GM12864 (cell line): ENCODE measurements around the gene GID4.

Experiments
- DNase-seq: peaks from one replicate; pipeline ENCODE4 v3.0.0-alpha.2; 2011; ENCODE audit warnings: low read depth
- H3K4me3 ChIP-seq: 2 replicates; pipeline ENCODE4 v1.5.1; 2011; ENCODE audit warnings: mild to moderate bottlenecking, low read depth, low read length, control low read depth
- TF ChIP-seq, protein P1 (sequence below): IDR thresholded peaks from 2 replicates; pipeline ENCODE4 v1.5.1; 2011; ENCODE audit warnings: low read depth, mild to moderate bottlenecking, moderate library complexity, low read length, control low read depth, inconsistent platforms; ENCODE audit errors: missing control alignments

Gene GID4

DNA sequence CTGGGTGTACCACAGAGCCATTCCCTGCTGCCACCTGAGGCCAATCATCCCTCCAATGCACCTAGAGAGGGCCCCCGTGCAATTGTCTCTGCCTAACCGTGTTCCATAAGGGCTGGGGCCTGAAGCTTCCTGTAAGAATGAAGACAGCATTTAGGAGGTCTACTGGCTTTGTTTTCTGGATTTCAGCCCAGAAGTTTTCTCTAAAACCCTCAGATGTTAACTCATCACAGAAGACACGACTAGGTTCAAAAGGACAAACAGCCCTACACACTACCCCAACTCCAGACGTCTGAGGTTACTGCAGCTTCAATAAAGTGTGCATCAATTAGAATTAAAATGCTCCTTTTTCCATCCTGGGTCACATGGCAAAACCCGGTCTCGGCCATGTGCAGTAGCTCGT is 37.7 kb downstream of the GID4 start:
- no peak overlapping the region for H3K4me3 ChIP-seq
- TF ChIP-seq, protein P1, sequence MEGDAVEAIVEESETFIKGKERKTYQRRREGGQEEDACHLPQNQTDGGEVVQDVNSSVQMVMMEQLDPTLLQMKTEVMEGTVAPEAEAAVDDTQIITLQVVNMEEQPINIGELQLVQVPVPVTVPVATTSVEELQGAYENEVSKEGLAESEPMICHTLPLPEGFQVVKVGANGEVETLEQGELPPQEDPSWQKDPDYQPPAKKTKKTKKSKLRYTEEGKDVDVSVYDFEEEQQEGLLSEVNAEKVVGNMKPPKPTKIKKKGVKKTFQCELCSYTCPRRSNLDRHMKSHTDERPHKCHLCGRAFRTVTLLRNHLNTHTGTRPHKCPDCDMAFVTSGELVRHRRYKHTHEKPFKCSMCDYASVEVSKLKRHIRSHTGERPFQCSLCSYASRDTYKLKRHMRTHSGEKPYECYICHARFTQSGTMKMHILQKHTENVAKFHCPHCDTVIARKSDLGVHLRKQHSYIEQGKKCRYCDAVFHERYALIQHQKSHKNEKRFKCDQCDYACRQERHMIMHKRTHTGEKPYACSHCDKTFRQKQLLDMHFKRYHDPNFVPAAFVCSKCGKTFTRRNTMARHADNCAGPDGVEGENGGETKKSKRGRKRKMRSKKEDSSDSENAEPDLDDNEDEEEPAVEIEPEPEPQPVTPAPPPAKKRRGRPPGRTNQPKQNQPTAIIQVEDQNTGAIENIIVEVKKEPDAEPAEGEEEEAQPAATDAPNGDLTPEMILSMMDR: no peak
- DNase-seq: no peak

DNA sequence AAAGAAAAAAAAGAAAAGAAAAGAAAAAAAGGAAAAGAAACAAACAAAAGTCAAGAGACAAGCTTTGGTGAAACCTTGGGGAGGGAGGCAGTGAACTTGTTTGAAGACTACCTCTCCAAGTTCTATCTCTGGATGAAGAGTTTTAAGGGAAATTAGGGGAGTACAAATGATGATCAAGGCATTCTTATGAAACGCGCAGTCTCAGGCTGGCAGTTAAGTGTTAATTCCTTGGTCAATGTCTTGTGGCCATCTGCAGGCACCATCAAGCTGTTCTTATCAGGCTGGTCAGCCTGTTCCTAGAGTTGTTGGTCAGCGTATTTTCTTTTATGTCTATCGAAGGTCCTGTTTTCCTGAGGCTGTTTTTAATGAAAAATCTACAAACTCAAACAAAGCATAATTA is 40.3 kb downstream of the GID4 start:
- no peak overlapping the region for H3K4me3 ChIP-seq
- DNase-seq: no peak
- TF ChIP-seq, protein P1: no peak

DNA sequence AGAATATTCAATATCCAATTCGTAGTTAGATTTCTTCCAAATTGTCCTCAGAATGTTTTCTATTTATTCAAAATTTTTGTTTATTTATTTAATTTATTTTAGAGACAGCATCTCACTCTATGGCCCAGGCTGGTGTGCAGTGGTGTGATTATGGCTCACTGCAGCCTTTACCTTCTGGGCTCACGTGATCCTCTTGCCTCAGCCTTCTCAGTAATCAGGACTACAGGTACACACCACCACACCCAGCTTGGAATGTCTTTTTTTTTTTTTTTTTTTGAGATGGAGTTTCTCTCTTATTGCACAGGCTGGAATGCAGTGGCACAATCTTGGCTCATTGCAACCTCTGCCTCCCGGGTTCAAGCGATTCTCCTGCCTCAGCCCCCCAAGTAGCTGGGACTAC is 45.0 kb downstream of the GID4 start:
- no peak for DNase-seq
- TF ChIP-seq, protein P1: no peak
- no peak overlapping the region for H3K4me3 ChIP-seq

DNA sequence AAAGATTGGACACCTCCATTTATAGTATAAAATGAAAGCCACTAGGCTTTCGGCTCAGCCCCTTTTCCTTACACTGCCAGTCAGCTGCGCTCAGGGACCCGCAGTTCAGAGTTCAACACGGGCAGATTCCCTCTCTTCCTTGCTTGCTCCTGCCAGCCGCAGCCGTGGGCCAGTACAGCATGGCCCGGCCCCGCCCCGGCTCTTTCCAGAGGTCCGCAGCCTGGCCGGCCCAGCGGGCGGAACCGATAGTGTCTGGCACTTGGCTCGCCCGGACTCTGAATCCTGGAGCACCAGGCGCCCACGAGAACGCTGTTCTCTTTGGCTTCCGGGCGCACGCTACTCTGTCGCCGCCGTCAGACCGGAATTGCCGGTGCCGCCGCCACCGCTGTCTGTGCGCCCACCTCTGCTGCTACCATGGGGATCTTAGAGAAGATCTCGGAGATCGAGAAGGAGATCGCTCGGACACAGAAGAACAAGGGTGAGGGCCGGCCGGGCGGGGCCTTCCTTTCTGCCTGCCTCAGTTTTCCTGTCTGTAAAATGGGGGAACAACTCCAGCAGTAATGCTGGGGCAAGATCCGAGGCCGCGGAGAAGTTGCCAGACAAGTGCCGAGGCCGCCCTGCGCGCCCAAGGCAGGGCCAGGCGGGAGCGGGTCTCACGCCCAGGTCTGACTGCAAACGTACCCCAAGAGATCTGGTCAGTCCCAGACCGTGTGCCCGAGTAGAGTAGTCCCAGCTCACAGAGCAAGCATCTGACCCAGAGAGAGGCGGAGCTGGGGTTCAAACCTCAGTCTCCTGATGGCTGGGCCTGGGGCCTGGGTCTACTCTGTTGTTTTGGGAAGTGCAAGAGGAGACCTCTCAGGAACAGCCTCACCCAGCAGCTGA is 48.6 kb downstream of the GID4 start, which contains the start of gene DRG2:
DRG2 (plus strand) TSS at position 339 of the 882 bp plus-strand sequence; CDS start at position 415, 76 bp downstream.
- H3K4me3 ChIP-seq: peak within 1 kb of the TSS; percentile 92
- DNase-seq: peak; percentile 72
- TF ChIP-seq, protein P1: peak; percentile 7

DNA sequence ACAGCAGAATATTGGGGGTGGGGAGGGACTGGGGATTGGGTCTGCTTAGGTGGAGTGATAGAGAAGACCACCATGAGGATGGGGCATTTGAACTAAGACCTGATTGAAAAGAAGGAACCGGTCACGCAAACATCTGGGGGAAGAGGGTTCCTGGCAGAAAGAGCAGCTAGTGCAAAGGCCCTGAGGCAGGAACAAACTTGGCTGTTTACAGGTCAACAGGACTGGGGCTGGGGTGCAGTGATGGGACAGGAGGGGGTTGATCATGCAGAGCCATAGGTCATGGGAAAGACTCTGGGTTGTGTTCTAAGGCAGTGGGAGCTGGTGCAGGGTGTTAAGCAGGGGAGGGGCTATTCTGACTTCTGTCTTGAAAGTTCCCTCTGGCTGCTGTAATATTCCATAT is 50.4 kb downstream of the GID4 start:
- DNase-seq: no peak
- H3K4me3 ChIP-seq: no peak overlapping the region
- TF ChIP-seq, protein P1: no peak

DNA sequence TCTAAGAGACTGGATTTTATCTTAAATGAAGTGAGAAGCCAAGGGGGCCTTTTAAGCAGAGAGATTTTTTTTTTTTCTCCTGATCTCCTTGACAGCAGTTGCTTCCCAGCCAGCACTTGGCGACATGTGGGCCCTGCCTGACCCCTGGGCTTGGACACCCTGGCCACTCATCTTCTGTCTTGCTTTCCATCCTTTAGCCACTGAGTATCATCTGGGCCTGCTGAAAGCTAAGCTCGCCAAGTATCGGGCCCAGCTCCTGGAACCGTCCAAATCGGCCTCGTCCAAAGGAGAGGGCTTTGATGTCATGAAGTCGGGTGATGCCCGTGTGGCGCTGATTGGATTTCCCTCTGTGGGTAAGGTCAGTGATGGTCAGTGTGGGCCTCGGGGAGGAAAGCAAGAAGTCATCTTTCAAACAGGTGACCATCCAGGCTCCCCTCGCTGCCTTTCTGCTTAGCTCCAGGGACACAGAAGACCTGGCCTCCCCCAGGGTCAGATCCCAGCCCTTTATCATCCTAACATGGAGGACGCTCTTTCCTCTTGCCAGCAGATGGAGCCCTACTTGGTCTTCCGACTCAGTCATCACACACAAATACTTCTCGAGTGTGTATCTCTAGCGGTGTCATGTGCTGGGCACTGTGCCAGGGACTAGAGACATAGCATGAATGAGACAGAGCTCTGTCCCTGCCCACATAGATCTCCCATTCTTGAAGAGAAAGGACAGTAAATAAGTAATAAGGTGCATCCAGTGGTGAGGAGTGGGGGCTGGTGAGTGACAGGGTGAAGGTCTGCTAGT is 54.6 kb downstream of the GID4 start:
- TF ChIP-seq, protein P1: peak; percentile 25
- DNase-seq: no peak
- H3K4me3 ChIP-seq: no peak overlapping the region
